T-helper 1 cell treated with Interleukin-12 subunit alpha and Interleukin-12 subunit beta and Interleukin-4 antibody, amounts not matched to agents 30 ng/mL and 1 ng/mL, for 36 hours (primary cell): Measurements from ENCODE around the gene PBXIP1. TPM values are rescaled to one million over a fixed set of nuclear protein-coding genes. Genes with fewer than 3 reads are reported as not detected.

ENCODE experiments used
- intact Hi-C: fragments of 100-400 bp; cut with micrococcal nuclease; formaldehyde crosslinking; loops from one replicate; pipeline ENCODE4 v1.15.1; 2024
- total RNA-seq: library from RNA; stranded (reverse); gene quantifications from 2 replicates; pipeline ENCODE4 v1.2.3, GENCODE V29; 2022

PBXIP1 gene
- total RNA-seq, 1 donor from 2014 or later = 120 TPM

- intact Hi-C loops = loop anchor here (1.0 kb wide), 4 partner anchors 13 to 100 kb away; partner anchors contain the start of gene CKS1B
Measured at GRCh38 chr1:154961207-154962155, 5.6 kb upstream of the PBXIP1 start, which contains the start of gene PYGO2. Gene PYGO2, minus strand, starts transcription at chr1:154961782. Its CDS starts 206 bp downstream, at chr1:154961576.

- intact Hi-C loops = loop anchor here (1.0 kb wide), 2 partner anchors 14 to 23 kb away; partner anchors contain the start of gene CKS1B
Measured at GRCh38 chr1:154960446-154961136, 4.7 kb upstream of the PBXIP1 start.

GRCh38 chr1:154959426-154959780, 3.5 kb upstream of the PBXIP1 start:
- intact Hi-C loops = loop anchor here (10.0 kb wide), 1 partner anchor 1545 kb away; the partner anchor contains the start of gene MEF2D

GRCh38 chr1:154958681-154959425, 3.0 kb upstream of the PBXIP1 start:
- intact Hi-C loops = loop anchor here (10.0 kb wide), 1 partner anchor 1546 kb away; the partner anchor contains the start of gene MEF2D

GRCh38 chr1:154958036-154958435, 2.1 kb upstream of the PBXIP1 start:
- intact Hi-C loops = loop anchor here (10.0 kb wide), 1 partner anchor 1547 kb away; the partner anchor contains the start of gene MEF2D

- intact Hi-C loops = loop anchor here (10.0 kb wide), 1 partner anchor 1548 kb away; the partner anchor contains the start of gene MEF2D
Measured at GRCh38 chr1:154957091-154957657, 1.3 kb upstream of the PBXIP1 start.

- intact Hi-C loops = loop anchor here (10.0 kb wide), 1 partner anchor 1548 kb away; the partner anchor contains the start of gene MEF2D
Measured at GRCh38 chr1:154956544-154956941, 644 bp upstream of the PBXIP1 start.

- intact Hi-C loops = loop anchor here (1.0 to 10.0 kb wide), 9 partner anchors 18 to 1550 kb away; partner anchors contain the start of genes ADAR, ATP8B2, CKS1B and EFNA4
Measured at GRCh38 chr1:154955039-154955717, 721 bp downstream of the PBXIP1 start.

GRCh38 chr1:154954541-154954940, 1.4 kb downstream of the PBXIP1 start:
- intact Hi-C loops = loop anchor here (2.0 to 10.0 kb wide), 3 partner anchors 108 to 1550 kb away; partner anchors contain the start of genes ATP8B2, EFNA4 and MEF2D

- intact Hi-C loops = loop anchor here (2.0 to 10.0 kb wide), 3 partner anchors 109 to 1551 kb away; partner anchors contain the start of genes ATP8B2, EFNA4 and MEF2D
Measured at GRCh38 chr1:154953611-154954038, 2.3 kb downstream of the PBXIP1 start.

GRCh38 chr1:154952664-154953063, 3.2 kb downstream of the PBXIP1 start:
- intact Hi-C loops = loop anchor here (10.0 kb wide), 1 partner anchor 1552 kb away; the partner anchor contains the start of gene MEF2D

GRCh38 chr1:154951901-154952657, 3.8 kb downstream of the PBXIP1 start:
- intact Hi-C loops = loop anchor here (10.0 kb wide), 1 partner anchor 1553 kb away; the partner anchor contains the start of gene MEF2D

- intact Hi-C loops = no loop called here
Measured at GRCh38 chr1:154948079-154948478, 7.8 kb downstream of the PBXIP1 start.

- intact Hi-C loops = no loop called here
Measured at GRCh38 chr1:154945962-154946850, 9.7 kb downstream of the PBXIP1 start.

- intact Hi-C loops = no loop called here
Measured at GRCh38 chr1:154945160-154945961, 10.5 kb downstream of the PBXIP1 start.

GRCh38 chr1:154944401-154945159, 11.3 kb downstream of the PBXIP1 start:
- intact Hi-C loops = no loop called here
